GM18861 (cell line): ENCODE measurements around the gene EFCAB6.

ENCODE experiments used
- ATAC-seq: cut with Tn5 transposase; IDR thresholded peaks from one replicate; pipeline ENCODE4 v1.9.1; 2021; ENCODE audit not compliant: unreplicated experiment

EFCAB6 gene

GRCh38 chr22:43554694-43555365 lies 257.3 kb downstream of the EFCAB6 start:
- ATAC-seq, result no peak

DNA sequence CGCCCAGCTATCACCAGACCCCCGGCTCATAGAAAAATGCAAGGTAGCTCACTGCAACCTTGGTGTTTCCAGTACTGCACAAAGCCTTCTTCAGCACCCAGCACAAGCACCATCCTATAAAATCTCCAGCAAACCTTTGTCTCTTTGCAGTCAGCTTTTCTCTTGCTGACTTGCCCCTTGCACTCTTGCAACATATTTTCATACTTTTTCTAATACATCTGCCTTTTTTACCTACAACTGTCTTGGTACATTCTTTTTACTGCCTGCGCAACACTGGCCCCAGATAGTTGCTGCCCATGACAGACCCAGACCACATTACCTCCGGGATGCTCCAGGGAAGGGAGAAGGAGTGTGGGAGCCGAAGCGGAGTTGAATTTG lies 257.9 kb downstream of the EFCAB6 start:
- no peak for ATAC-seq

GRCh38 chr22:43553451-43554258 lies 258.4 kb downstream of the EFCAB6 start:
- no peak for ATAC-seq

DNA sequence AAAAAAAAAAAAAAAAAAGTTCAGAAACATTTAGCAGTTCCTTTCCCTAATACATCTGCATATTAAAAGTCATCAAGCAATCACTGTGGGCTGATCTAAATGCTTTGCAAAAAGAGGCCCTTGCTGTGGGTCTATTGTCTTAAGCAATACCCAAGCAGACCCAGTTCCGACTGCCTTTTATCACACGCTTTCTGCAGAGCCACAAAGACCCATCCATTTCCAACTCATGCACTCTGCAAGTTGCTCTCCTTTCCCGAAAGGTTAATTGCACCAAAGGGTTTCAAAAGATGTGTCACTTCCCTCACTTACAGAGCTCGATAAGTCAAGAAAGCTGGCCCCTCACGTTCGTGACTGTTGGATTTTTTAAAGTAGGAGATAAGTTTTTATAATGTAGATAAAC lies 261.4 kb downstream of the EFCAB6 start:
- no peak for ATAC-seq

GRCh38 chr22:43550024-43550620 lies 262.0 kb downstream of the EFCAB6 start:
- no peak for ATAC-seq

DNA sequence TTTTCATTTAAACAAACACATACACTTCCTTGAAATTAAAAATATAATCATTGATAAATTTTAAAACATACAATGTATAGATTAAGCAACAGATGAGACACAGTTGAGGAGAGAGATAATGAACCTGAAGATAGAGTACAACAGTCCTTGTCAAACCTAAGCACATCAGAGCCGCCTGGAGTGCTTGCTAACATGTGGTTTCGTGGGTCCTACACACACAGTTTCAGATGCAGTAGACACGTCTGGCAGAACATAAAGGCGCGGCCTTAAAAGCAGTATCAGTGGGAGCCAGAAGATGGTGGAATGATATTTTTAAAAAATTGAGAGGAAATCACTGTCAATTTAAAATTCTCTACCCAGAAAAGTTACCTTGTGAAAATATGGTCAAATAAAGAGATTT lies 265.9 kb downstream of the EFCAB6 start:
- ATAC-seq, result no peak

GRCh38 chr22:43544289-43544673 lies 267.8 kb downstream of the EFCAB6 start:
- ATAC-seq, result no peak

- no peak for ATAC-seq
Observed at GRCh38 chr22:43543522-43544288, 268.4 kb downstream of the EFCAB6 start.

GRCh38 chr22:43542681-43543521 lies 269.2 kb downstream of the EFCAB6 start:
- ATAC-seq, result no peak

DNA sequence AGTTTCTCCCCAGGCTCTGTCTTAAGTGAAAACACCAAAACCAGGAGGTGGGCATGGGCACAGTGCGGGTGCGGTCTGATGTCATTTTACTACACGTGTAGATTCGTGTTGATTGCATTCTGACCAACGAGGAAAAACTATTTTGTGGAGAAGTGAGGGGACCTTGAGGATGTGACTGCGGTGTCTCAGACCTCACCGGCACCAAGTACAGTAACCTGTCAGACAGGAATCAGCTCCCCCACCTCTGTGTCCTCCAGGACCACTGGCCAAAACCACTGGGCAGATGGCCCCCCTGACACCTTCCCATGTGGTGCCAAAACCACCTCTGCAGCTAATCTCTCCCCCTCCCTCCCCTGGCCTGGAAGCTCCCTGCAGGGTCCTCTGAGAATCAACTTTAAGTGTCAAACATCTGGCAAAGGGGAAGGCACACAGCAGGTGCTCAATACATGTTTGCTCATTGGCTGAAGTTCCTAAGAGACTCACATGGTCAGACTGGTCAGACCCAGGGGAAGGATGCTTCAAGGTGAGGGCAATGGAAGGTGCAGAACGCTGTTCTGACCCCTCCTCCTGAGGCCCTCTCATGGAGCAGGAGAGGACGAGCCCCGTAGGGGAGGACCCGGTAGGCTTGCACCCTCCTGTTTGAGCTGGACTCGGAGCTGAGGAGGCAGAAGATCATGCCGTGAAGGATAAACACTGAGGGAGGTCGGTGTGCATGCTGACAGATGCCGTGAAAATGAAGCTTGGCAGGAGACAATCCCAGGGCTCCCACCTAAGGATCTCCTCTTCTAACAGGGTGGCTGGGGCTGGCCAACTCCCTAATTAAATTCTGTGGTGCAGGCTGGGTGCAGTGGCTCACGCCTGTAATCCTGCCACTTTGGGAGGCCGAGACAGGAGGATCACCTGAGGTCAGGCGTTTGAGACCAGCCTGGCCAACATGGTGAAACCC lies 270.4 kb downstream of the EFCAB6 start:
- no peak for ATAC-seq

GRCh38 chr22:43541022-43541421 lies 271.1 kb downstream of the EFCAB6 start:
- no peak for ATAC-seq

DNA sequence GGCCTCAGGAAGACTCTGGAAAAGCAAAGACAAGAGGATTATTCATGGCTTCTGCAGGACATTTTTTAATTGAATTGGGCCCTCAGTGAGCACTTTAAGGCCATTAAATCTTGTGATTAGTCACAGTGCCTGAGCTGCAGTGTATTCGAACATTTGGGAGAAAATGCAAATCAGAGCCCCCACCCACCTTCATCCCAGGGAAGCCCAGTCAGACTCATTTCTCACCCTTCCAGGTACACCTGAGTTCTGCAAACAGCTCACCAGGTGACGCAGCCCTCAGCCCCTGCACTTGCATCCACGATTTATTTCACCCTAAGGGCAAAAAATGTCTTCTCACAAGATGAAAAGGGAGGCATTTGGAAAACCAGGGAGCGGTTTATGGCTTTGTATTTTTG lies 271.6 kb downstream of the EFCAB6 start:
- no peak for ATAC-seq

- no peak for ATAC-seq
Observed at GRCh38 chr22:43539572-43540528, 272.3 kb downstream of the EFCAB6 start.

GRCh38 chr22:43537019-43537585 lies 275.0 kb downstream of the EFCAB6 start:
- no peak for ATAC-seq

DNA sequence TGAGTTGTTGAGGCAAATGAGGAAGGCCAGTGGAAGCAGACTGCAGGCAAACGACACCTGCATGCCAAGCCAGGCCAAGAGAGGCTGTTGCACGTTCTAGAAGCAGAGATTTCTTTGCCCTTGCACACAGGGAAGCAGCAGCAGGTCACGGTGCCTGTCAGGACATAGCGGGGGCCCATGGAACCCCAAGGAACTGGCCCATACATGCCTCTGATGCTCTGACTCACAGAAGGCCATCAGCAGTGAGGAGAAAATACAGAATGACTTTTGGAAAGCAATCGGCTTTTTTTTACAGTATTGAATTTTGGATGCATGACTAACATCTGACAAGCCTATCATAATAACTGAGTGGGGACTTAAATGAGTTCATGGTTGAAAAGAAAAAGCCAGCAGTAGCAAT lies 276.4 kb downstream of the EFCAB6 start:
- no peak for ATAC-seq

DNA sequence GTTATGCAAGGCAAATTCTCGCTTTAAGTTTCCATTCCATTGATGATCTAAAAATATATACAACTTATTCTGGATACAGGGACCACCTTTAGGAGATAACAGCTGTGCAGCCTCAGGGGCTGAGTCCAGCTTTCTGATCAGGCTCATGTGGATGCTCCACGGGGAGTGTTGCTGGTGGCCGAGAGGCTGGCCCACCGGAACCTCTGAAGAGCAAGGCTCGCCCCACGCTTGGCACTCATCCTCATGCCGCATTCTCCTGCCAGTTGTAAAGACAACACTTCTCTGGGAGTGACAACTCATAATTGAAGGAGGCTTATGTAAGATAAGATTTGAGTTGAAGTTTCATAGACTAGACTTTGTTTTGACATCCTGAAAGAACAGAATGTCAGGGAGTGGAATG lies 276.8 kb downstream of the EFCAB6 start:
- ATAC-seq, result no peak

DNA sequence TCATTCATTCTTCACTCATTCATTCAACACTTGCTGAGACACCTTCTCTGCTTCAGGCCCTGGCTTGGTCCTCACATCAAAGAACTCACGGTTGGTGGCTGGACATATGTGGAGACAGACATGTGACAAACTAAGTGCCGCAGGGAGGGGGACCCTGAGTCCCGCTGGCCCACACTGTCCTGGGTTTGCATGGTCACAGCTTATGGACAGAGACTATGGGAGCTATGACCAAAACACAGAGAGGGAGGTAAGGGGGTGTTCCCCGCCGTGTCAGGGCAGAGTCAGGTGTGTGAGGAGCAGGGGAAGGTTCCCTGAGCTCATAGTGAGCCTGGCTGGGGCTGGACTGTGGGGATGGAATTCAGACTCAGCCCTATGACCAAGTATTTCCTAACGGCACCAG lies 277.2 kb downstream of the EFCAB6 start:
- no peak for ATAC-seq
